NCI-H774 (cell line): ENCODE results near the gene TEX47.
A peak's percentile ranks its signal among the peaks of the same experiment; 100 is the strongest.

Experiments
- DNase-seq: peaks from one replicate; lab custom pipeline; 2025; lab: John Stamatoyannopoulos, UW

The TEX47 gene

DNA sequence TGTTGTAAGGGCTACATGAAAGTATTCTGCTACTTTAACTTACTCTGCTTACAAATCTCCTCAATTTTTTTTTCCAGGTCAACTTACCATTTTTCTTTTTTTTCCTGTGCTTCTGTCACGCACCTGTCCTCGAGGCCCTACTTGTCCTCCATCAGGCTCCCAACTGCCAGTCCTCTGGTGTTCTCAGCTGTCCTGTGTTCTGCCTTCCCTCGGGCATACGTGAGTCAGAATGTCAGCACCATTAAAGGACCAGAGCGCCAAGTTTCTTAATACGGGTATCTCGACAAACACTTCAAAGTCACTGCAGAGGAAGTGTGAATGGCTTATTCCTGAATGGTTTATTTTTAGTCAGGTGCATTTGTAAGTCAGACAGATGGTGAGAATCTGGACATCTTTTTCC, at the start of gene TEX47:
TSS of gene TEX47 (minus strand) at position 185 of the 400 bp plus-strand sequence. CDS start 795 bp downstream, outside the sequence.
- DNase-seq = no peak

DNA sequence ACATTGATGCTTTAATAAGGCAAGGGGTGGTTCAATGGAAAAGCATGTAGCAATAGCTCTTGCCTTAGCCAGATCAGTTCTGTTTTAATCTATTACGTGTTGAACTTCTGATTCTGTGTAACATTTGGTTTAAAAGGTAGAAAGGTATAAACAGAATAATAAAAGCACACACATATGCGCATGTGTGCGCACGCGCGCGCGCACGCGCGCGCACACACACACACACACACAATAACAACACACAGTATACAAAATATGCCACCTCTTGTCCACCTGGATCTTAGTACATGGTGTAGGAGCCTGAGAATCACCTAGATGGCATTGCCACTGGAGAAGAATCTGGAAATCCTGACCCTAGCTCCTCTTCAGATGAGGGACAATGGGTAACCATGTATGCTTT, 49.6 kb upstream of the TEX47 start:
- DNase-seq = no peak

DNA sequence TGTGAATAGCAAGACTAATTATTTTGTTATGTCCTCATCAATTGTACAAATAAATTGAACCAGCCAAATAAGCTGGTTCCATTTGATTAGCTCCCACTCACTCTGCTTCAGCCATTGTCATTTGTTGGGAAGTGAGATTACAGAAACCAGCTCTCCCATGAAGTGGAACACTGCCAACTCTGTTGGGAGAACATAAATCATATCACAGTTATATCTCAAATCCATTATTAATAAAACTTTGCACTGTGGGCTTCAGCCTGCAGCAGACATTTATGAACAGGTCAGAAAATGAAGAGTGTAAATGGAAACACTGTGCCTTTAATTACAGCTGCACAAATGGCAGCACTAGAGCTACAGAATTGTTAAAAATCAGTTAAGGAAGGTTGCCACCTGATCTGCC, 46.7 kb upstream of the TEX47 start:
- no peak for DNase-seq

GRCh38 chr7:88835147-88835728, 39.7 kb upstream of the TEX47 start:
- peak; percentile 8 for DNase-seq

- no peak for DNase-seq
Observed at GRCh38 chr7:88826222-88826621, 30.7 kb upstream of the TEX47 start.

DNA sequence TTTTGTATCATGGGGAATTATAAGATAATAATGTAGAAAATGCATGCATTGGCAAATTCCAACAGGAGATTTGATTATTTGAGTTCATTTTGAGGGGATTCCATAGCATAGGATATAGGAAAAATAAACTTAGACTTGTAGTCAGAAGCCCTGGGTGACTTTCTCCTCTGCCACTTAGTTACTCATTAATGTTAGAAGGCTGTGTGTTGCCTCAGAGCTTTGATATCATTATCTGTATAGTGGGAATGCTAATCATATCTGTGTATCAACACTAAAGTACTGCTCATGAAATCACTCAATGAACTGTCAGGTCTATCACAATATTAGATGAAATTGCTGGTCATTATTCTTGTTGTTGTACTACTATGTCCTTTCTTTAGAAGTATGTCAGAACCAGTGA, 23.0 kb upstream of the TEX47 start:
- no peak for DNase-seq

DNA sequence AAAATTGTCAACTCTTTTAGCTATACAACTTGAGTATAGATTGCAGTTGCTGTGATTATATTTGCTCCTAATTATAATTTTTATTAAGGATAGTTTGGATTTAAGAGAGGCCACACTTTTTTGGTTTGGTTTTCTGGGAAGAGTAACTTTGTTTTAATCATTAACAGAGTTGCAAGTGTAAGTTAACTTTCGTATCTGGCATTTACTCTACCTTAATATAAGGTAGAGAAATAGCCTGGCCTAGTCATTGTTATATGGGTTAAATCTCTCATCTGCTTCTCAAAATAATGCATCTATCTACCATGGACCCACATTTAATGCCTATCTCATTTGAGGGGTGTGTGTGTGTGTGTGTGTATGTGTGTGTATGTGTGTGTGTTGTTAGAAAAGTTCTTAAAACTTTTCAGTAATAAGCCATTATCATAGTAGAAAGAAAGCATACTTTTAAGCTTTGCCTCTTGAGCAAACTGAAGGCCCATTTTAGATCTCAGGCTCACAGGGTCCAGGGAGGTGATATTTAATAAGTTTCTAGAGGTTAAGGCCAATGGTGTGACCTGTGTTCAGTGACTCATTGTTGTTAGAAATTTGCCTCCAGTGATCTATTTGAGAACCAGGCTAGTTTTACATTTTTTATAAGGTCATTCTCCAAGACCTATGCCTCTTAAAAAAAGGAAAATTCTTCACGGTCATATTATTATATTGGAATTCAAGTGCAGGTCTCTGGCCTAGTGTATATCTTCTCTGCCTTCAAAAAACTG, 10.9 kb upstream of the TEX47 start:
- no peak for DNase-seq

- DNase-seq = no peak
Observed at GRCh38 chr7:88801046-88801445, 5.5 kb upstream of the TEX47 start.

DNA sequence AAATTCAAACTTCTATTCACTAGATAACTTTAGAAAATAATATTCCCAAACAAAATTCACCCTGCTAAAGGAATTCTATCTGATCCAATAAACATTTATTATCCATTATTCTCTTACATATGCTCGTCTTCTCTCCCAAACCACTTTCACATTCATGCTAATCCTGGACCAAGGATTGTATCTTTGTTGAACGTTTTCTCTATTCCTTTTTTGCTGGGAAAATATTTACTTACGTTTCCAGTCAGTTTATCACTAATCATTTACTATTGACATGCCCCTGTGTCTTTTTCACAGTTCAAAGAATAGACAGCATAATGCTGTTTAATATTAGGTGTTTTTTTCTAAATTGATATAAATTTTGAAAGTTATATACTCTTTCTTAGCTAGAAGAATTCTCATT, 3.2 kb downstream of the TEX47 start:
- no peak for DNase-seq

GRCh38 chr7:88791891-88792290, 3.6 kb downstream of the TEX47 start:
- no peak for DNase-seq

DNA sequence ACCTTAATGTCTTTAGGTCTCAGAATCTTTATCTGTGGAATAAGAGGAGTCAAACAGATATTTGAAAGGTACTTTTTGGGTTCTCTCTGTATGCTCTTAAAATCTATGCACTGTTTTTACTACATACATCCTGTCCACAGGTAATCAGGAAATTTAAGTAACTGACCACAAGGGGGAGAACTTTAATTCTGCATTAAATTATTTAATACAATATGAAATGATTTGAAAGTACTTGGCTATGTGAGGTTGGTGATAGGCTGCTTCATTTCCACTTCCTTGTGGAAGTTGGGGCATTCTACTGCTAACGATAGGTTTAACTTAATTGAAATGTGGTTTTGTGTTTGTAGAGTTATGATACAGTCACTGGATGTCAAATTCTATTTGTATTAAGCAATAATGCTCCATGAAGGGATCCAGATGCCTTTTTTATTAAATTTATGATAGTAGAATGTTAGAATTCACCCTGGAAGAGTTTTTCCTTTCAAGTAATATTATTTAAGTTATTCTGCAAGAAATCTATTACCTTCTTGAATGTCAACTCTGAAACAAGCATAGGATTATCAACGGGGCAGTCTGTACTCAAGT, 6.0 kb downstream of the TEX47 start:
- DNase-seq = no peak

DNA sequence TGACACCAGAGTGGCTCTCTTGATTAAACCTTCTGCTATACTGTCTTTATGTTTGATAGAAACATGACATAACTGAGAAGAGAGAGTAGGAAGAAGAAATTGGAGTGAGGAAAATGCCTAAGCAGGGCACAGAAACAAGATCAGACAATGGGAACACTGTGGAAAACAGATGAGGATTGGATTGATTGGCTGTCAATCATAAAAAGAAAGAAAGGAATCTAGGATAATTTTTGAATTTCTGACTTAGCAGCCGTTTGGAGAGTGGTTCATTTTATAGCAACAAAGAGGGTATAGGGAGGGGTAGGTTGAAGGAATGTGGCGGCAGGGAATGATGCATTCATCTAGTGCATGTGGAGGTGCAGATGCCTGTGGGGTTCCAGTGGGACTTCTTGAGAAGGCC, 7.8 kb downstream of the TEX47 start:
- no peak for DNase-seq

DNA sequence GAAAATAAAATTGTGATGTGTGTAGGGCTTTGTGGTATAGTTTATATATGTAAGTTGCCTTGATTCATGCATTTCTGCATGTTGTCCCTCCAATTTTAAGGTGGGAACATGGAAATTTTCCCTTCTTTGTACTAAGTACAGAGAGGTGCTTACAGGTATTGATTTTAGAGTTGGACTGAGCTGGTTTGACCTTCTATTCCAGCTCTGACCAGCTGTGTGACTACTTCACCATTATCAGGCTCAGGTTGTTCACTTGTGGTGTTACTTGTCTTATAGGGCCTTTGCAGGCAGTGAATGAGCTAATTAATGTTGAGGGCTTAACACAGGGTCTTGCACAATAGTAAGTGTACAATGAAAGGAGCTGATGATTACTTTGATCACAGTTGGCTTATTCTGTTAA, 19.7 kb downstream of the TEX47 start:
- DNase-seq = no peak

DNA sequence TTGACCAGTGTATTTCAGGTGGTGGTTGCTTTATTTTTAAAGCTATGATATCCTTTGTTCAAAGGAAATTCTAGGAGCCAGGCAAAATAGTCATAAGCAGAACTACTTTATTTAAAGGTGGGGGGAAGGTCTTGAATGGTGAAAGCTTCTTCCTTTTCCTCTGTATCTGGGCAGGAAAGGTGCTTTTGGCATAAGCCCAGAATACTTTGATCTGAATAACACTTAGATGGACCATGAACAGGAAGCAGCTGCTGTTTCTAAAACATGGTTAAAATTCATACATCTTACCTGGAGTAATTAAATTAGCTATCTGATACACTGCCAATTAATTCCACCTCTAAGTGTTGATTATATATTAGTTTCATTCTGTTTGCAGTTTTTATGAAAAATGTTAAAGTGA, 22.8 kb downstream of the TEX47 start:
- DNase-seq = no peak

DNA sequence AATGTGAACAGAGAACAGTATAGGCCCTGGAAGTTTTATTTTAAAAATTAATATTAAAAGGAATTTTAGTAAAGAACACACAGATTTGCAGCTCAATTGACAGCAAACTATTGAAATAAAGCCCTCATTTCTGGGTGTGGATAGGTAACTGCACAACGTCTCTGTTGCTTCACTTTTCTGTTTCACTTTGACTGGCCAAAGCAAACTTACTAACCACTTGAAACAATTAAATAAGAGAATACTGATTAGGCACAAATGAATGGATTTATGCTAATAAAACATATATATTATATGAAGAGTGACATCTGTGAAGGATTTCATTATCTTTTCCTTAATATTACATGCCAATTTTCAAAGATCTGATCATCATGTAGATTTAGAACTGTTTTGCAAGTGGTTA, 24.1 kb downstream of the TEX47 start:
- DNase-seq = no peak

GRCh38 chr7:88761779-88762178, 33.8 kb downstream of the TEX47 start:
- DNase-seq = no peak

GRCh38 chr7:88760136-88760515, 35.4 kb downstream of the TEX47 start:
- DNase-seq = no peak

GRCh38 chr7:88759230-88760135, 36.1 kb downstream of the TEX47 start, which contains the start of gene ZNF804B:
TSS of gene ZNF804B (plus strand) at chr7:88759700. CDS start at chr7:88759977, 277 bp downstream.
- DNase-seq = no peak

DNA sequence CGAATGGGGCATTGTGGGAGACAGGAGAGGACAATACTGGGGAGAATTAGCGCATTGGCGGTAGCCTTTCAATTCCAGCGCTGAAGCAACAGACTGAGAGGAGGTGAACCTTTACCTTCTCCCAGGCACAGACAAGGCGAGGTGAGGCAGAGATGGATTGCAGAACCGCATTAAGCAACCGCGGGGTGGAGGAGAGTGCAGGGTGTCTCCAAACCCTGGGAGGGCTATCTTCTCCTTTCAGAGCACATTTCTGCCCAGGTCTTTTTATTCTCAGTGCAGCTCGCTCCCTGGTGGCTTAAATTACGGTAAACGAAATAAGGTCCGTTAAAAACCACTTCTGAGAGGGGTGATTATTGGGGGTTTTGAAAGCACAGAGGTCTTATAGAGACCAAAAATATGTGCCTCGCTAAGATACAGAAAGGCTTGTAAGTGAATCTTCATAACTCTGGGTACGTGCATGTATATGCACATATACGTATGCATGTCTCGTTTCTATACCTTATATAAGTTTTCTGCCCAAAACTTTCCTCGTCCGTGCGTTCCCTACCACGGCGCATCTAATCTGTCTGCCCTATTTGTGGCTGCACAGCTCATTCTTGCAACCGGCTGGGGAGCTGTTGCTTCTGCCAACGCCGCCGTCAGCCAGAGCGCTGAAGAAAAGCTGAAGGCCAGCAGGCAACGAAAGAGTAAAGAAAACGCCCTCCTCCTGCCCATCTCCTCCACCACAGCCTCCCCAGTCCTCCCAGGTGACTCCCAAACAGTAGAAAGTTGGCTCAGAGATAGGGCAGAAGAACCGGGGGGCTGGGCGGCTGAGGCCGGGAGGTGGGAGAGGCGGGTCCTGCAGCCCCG, 36.9 kb downstream of the TEX47 start:
- no peak for DNase-seq

DNA sequence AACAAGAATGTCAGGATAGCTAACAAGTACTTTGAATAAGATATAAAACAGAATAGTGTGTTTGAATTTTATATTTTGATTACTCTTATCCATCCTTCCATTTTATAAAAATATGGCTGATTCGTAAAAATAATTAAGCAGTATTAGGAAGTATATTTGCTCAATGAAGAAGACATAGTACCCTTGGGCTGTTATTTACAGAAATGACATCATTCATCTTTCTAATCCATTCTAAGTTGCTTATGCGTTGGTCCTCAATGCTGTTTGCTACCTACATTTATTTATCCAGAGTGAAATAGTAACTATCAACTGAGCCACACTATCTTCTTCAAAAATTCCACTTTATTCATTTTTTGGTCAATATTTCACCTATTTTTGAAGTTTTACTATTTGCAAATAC, 38.2 kb downstream of the TEX47 start:
- no peak for DNase-seq

- DNase-seq = no peak
Observed at GRCh38 chr7:88756802-88757201, 38.7 kb downstream of the TEX47 start.
